ENCODE data around the gene PLCG2. TPM values are rescaled to one million over a fixed set of nuclear protein-coding genes. Genes with fewer than 3 reads are reported as not detected.

Gene PLCG2
- total and polyA plus RNA-seq, 7 donors = 1.6 to 24.8 (median 3.6) TPM

GRCh38 chr16:81861503-81861902 lies 82.4 kb downstream of the PLCG2 start:
- Histone ChIP-seq H3K4me1 (no peaks in the 10 kb centered on the region), H3K9me3 (no peaks in the 10 kb centered on the region), H3K27me3 (peaks cover 0 to 23% (median 0%) of the 10 kb centered on the region in 3 donors), H3K27ac (peak overlapping the region in 2 of 4 donors; percentile 4 to 57), H3K4me3 (no peak overlapping the region), H3K36me3 (no peaks in the 10 kb centered on the region)
- intact Hi-C loops (cut with DNase I) = no loop called here
- no peak for DNase-seq
- 81% methylated on average over 10 of the region's 10 CpGs for WGBS, 2 donors
- TF ChIP-seq EP300 (IDR thresholded peaks at IDR 0.05) (no peak), POLR2A (IDR thresholded peaks at IDR 0.05) (no peak), CTCF (IDR thresholded peaks at IDR 0.05) (no peak), POLR2AphosphoS5 (IDR thresholded peaks at IDR 0.05) (no peak)

- Histone ChIP-seq H3K4me1 (no peaks in the 10 kb centered on the region), H3K27me3 (peaks cover 0 to 23% (median 0%) of the 10 kb centered on the region in 3 donors), H3K4me3 (no peak overlapping the region), H3K9me3 (no peaks in the 10 kb centered on the region), H3K27ac (peak overlapping the region in 2 of 4 donors; percentile 4 to 57), H3K36me3 (no peaks in the 10 kb centered on the region)
- TF ChIP-seq EP300 (IDR thresholded peaks at IDR 0.05) (no peak), POLR2A (IDR thresholded peaks at IDR 0.05) (no peak), POLR2AphosphoS5 (IDR thresholded peaks at IDR 0.05) (no peak), CTCF (IDR thresholded peaks at IDR 0.05) (no peak)
- DNase-seq = no peak
- 45 to 68% methylated on average over 7 of the region's 7 CpGs for WGBS, 2 donors
- intact Hi-C loops (cut with DNase I) = no loop called here
These were observed 82.8 kb downstream of the PLCG2 start for GRCh38 chr16:81861915-81862314.

- Histone ChIP-seq H3K4me3 (no peak overlapping the region), H3K36me3 (no peaks in the 10 kb centered on the region), H3K27ac (no peak overlapping the region), H3K27me3 (peaks cover 0 to 23% (median 0%) of the 10 kb centered on the region in 3 donors), H3K9me3 (no peaks in the 10 kb centered on the region), H3K4me1 (no peaks in the 10 kb centered on the region)
- DNase-seq = no peak
- no peak for TF ChIP-seq POLR2A (IDR thresholded peaks at IDR 0.05)
- TF ChIP-seq CTCF (IDR thresholded peaks at IDR 0.05) = no peak
- no peak for TF ChIP-seq EP300 (IDR thresholded peaks at IDR 0.05)
- no peak for TF ChIP-seq POLR2AphosphoS5 (IDR thresholded peaks at IDR 0.05)
- 53 to 65% methylated on average over 8 of the region's 8 CpGs for WGBS, 2 donors
- intact Hi-C loops (cut with DNase I) = no loop called here
These were observed 84.7 kb downstream of the PLCG2 start for GRCh38 chr16:81863630-81864352.

GRCh38 chr16:81864646-81865382 lies 85.7 kb downstream of the PLCG2 start:
- TF ChIP-seq EP300 (IDR thresholded peaks at IDR 0.05) = no peak
- no peak for TF ChIP-seq POLR2A (IDR thresholded peaks at IDR 0.05)
- TF ChIP-seq CTCF (IDR thresholded peaks at IDR 0.05) = no peak
- peaks cover 0 to 23% (median 0%) of the 10 kb centered on the region in 3 donors for H3K27me3 ChIP-seq
- no peak for DNase-seq
- H3K9me3 ChIP-seq = no peaks in the 10 kb centered on the region
- intact Hi-C loops (cut with DNase I) = no loop called here
- no peak overlapping the region for H3K27ac ChIP-seq
- no peak overlapping the region for H3K4me3 ChIP-seq
- H3K4me1 ChIP-seq = no peaks in the 10 kb centered on the region
- WGBS, 2 donors = 32 to 64% methylated on average over 14 of the region's 14 CpGs
- H3K36me3 ChIP-seq = no peaks in the 10 kb centered on the region
